Right lobe of liver (tissue), 4 donors: ENCODE results near the gene EFNA3.

ENCODE experiments used
- POLR2A ChIP-seq: fragments of 450-650 bp; IDR thresholded peaks from one replicate; pipeline ENCODE4 v1.6.1; 2017; ENCODE audit warnings: antibody characterized with exemption, mild to moderate bottlenecking
- TF ChIP-seq, protein P1 (sequence below), 4 donors: fragments of 200-600 bp in 3 of 4; fragments of 450-650 bp in 1 of 4; IDR thresholded peaks; one replicate each; pipeline versions ENCODE4 v1.5.1 to v1.8.0; 2016 to 2022; ENCODE audit warnings: antibody characterized with exemption in 4 of 4, mild to moderate bottlenecking in 2 of 4
- donor health status: DM: no; HTN: no; CAD: no.
- donor health status: DM: no; HTN: no; CAD: no.
- donor health status: DM: no; HTN: yes; CAD: no.

DNA sequence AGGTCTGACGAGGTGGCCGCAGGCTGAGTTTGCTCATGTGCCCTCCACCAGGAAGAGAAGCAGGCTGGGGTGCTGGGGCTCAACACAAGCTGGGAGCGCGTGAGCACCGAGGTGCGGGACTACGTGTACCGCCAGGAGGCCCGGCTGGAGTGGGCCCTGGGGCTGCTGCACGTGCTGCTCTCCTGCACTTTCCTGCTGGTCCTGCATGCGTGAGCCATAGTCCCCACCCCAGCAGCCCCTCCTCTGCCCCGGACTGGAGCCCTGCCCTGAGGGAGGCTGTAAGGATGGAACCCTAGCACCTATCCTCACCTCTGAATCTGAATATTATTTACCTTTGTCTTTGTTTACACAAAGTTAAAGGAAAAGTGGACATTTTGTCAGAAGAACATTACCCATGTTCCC lies 35.3 kb upstream of the EFNA3 start:
- TF ChIP-seq, protein P1, sequence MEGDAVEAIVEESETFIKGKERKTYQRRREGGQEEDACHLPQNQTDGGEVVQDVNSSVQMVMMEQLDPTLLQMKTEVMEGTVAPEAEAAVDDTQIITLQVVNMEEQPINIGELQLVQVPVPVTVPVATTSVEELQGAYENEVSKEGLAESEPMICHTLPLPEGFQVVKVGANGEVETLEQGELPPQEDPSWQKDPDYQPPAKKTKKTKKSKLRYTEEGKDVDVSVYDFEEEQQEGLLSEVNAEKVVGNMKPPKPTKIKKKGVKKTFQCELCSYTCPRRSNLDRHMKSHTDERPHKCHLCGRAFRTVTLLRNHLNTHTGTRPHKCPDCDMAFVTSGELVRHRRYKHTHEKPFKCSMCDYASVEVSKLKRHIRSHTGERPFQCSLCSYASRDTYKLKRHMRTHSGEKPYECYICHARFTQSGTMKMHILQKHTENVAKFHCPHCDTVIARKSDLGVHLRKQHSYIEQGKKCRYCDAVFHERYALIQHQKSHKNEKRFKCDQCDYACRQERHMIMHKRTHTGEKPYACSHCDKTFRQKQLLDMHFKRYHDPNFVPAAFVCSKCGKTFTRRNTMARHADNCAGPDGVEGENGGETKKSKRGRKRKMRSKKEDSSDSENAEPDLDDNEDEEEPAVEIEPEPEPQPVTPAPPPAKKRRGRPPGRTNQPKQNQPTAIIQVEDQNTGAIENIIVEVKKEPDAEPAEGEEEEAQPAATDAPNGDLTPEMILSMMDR (IDR thresholded peaks at IDR 0.05), result no peak
- no peak for TF ChIP-seq POLR2A
